GM20000 (cell line): ENCODE measurements around the gene PRDM16.

Experiments
- DNase-seq: peaks from one replicate; pipeline ENCODE4 v3.0.0; 2012; ENCODE audit warnings: low spot score
- CTCF ChIP-seq: IDR thresholded peaks from 2 replicates; pipeline ENCODE4 v1.5.1; 2012; ENCODE audit warnings: mild to moderate bottlenecking, control low read depth; ENCODE audit errors: extremely low read depth, missing control alignments

The PRDM16 gene

GRCh38 chr1:3226701-3227350, 157.8 kb downstream of the PRDM16 start:
- DNase-seq = no peak
- no peak for TF ChIP-seq CTCF

GRCh38 chr1:3227351-3227704, 158.3 kb downstream of the PRDM16 start:
- no peak for DNase-seq

GRCh38 chr1:3227893-3228292, 158.9 kb downstream of the PRDM16 start:
- TF ChIP-seq CTCF = no peak
- no peak for DNase-seq

More at GRCh38 chr1:3227351-3227704, 158.3 kb downstream of the PRDM16 start:
- no peak for TF ChIP-seq CTCF

GRCh38 chr1:3229081-3229725, 160.2 kb downstream of the PRDM16 start:
- no peak for DNase-seq
- TF ChIP-seq CTCF = no peak

- no peak for TF ChIP-seq CTCF
- no peak for DNase-seq
These were observed 161.6 kb downstream of the PRDM16 start for GRCh38 chr1:3230553-3230952.

GRCh38 chr1:3231245-3231644, 162.2 kb downstream of the PRDM16 start:
- DNase-seq = no peak
- no peak for TF ChIP-seq CTCF

GRCh38 chr1:3231826-3232225, 162.8 kb downstream of the PRDM16 start:
- TF ChIP-seq CTCF = no peak

More at GRCh38 chr1:3231826-3232225, 162.8 kb downstream of the PRDM16 start:
- no peak for DNase-seq
